NCI-H2196 treated with DMSO at 0.1 percent for 48 hours (cell line): ENCODE data around the gene DYRK1B.

Experiments
- DNase-seq: peaks from one replicate; lab custom pipeline; 2025; ENCODE audit not compliant: unreplicated experiment; lab: John Stamatoyannopoulos, UW

Gene DYRK1B

DNA sequence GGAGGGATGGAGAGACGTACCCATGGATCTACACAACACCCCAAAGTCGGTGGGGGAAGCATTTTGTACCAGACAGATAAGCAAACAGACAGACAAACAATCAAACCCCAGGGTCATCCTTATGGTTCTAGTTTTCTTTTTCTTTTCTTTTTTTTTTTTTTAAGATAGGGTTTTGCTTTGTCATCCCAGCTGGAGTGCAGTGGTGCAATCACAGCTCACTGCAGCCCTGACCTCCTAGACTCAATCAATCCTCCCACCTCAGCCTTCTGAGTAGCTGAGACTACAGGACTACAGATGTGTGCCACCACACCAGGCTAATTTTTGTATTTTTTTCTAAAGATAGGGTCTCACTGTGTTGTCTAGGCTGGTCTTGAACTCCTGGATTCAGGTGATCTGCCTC is 30.2 kb upstream of the DYRK1B start:
- no peak for DNase-seq

DNA sequence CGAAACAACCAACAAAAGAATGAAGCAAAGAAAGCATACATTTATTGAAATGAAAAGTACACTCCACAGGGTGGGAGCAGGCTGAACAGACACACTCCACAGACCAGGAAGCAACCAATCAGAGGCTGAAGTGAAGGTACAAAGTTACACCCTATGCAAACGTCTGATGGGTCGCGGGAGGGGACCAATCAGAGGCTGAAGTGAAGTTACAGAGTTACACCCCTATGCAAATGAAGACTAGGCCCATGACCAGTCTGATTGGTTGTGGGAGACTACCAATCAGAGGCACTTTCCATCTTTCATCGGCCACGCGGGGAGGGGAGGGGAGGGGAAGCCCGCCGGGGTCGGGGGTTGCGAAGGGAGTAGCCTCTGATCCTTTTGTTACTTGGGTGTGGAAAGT is 24.6 kb upstream of the DYRK1B start:
- no peak for DNase-seq

DNA sequence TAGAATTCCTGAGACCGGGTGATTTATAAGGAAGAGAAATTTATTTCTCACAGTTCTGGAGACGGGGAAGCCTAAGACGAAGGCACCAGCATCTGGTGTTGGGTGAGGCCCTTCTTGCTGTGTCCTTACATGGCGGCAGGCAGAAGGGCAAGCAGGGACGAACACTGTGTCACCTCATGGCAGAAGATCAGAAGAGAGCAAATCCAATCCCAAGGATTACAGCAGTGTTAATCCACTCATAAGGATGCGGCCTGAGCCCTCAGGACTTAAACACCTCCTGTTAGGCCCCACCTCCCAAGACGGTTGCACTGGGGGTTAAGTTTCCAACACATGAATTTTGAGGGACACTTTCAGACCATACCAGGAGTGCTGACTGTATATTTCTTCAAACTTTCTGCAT is 18.9 kb upstream of the DYRK1B start:
- no peak for DNase-seq

DNA sequence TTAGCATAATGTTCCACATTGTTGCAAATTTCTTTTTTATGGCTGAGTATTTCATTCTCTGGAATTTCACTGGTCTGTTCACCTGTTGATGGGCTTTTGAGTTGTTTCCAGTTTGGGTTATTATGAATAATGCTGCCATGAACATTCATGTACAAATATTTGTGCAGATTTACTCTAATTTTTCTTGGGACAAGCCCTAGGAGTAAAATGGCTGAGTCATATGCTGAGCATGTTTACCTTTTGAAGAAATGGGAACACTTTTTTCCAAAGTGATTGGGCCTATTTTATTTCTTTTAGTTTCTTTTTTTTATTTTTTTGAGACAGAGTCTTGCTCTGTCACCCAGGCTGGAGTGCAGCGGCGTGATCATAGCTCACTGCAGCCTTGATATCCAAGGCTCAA is 16.9 kb upstream of the DYRK1B start:
- no peak for DNase-seq

DNA sequence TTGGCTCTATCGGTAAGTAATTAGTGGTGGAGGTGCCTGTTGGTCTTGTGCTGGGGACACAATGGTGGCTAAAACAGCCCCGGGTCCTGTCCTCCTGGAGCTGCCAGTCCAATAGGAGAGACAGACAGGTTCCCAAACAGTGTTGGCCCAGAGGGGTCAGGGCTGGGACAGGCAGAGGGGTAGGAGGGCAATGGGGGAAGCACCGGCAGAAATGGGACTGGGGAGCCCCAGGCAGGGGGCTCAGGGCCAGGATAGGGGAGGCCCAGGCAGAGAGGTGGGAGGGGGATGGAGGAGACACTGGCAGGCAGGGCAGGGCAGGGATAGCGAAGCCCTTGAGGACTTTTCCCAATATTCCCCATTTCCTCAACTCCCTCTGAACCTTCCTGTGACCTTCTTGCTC is 14.4 kb upstream of the DYRK1B start:
- DNase-seq = no peak

DNA sequence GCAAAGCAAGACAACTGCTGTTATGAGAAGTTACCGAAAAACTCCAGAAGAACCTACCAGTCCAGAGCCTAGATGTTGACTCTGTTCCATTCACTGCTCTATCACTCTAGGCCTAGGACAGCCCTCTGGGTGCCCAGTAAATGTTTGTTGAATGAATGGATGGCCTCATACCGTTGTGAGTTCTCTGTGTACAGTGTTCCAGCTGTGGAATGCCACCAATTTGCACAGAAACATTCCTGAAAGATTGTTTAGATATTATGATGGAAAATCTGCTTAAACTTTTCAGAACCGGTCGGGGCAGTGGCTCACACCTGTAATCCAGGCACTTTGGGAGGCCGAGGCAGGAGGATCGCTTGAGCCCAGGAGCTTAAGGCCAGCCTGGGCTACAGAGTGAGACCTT is 13.6 kb upstream of the DYRK1B start:
- no peak for DNase-seq

DNA sequence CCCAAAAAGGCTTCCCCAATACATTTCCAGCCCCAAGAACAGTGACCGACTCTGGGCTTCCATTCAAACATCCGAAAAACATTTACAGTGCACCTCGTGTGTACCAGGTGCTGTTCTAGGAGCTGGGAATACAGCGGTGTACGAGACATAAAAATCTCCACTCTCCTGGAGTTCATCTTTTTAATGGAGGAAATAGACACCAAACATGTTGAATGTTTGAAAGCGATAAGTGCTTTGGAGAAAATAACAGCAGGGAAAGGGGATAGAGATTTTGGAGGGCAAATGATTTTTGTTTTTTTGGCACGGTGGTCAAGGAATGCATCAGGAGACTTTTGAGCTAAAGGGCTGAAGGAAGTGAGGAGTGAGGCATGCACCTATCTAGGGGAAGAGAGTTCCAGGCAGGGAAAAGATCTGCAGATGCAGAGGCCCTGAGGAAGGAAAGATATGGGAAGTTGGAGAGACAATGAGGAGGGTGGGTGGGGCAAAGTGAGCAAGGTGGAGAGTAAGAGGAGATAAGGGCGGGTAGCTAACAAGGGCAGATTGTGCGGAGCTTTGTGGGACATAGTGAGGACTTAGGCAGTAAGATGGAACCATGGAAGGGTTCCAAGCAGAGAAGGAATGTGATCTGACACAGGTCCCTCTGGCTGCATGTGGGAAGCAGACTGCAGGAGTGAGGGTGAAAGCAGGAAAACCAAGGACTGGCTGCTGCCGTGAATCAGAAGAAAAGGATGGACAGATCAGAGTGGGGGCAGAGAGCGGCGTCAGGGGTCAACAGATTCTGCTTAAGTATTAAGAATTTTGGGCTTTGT is 12.9 kb upstream of the DYRK1B start:
- DNase-seq = no peak

DNA sequence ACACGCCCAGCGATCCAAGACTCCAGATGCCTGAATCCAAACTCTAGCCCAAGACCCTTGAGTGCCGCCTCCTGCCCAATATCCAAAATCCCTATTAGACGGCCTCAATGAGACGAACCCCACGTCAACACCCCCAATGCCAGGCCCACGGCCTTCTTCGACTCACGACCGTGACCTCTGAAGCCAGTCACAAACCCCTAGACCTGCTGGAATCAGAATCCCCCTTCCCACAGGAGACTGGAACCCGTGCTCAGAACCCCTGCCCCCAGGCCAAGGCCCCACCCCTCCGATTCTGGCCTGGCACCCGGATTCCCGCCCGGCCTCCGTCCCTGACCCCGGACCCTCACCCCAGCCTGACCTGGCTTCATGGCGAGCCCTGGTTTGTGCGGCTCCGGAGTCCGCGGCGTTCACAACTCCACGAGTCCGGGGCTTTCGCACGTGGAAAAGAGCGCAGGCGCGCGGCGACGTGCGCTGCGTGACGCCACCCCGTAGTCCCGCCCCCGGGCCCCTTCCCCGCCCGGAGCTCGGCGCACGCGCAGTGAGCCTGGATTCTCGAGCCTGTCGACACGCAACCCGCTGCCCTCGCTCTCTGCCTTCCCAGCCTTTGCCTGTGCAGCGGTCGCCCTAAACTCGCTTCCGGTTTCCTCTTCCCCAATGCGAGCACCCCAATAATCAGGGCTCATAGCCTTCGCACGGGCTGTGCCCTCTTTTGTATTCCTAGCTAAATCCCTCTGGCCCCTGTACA is 12.1 kb upstream of the DYRK1B start, which contains the start of gene FBL:
Gene FBL, minus strand, starts transcription at position 447 of the 745 bp plus-strand sequence. Its CDS starts 79 bp downstream, at position 368.
- DNase-seq = peak; percentile 80

DNA sequence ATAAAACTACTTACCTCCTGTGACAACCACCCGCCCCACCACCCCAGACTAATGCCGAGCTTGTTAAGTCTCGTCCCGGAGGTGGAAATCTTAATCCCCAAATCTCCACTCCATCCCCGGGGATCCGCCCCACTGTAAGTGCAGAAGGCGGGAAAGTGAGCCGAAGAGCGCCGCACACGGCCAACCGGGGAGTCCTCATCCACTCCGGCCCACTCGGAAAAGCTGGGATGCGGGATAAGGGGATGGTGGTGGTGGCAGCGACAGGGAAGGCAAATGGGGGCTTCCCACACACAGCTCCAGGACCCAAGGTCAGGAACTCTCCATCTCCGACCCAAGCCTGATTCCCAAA is 11.6 kb upstream of the DYRK1B start:
- no peak for DNase-seq

DNA sequence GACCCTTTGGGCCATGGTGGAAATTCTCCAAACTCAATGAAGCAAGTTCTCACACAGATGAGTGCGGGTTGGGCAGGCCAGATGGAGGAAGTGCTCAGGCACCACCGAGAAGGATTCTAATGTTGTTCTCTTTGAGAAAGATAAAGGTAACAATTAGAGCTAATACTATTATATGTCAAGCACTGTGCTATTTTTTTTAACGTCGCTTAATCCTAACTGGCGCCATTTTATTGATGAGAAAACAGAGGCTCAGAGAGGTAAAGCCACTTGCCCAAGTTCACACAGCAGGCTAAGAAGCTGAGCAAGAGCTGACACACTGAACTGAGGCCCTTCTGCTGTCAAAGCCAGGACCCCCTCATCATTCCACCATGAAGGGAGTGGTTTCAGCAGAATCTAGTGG is 11.2 kb upstream of the DYRK1B start:
- DNase-seq = no peak

DNA sequence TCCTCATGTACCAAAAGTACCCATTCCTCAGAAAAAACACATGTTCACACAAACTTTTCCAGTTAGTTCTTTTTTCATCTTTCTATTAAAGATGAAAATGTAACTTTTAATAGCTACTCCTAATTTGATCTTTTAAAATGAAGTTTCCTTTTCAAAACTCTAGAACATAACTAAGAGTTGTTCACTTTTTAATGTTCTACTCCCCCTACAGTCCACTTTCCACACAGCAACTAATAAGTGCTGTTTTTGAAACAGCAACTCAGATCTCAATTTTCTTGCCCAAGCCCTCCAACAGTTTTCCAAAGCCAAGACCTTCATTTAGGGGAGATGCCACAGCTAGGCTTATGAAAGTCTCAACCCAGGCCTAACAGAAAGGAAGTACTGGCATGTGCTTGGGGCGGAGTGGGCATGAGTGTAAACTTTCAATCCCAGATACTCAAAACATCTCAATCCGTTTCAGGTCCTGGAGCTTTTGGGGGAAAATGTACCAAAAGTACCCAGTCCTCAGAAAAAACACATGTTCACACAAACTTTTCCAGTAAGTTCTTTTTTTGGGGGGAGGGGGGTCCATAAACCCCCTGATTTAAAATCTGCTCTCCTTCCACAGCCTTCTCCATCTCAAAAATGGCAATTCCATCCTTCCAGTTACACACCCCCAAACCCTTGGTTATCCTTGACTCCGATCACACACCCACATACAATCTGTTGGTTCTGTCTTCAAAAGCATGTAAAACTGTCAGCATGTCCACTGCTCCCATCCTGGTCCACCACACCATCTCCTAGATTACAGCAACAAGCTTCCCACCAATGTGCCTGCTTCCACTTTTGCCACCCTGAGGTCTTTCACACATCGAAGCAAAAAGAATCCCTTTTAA is 10.2 kb upstream of the DYRK1B start:
- no peak for DNase-seq

DNA sequence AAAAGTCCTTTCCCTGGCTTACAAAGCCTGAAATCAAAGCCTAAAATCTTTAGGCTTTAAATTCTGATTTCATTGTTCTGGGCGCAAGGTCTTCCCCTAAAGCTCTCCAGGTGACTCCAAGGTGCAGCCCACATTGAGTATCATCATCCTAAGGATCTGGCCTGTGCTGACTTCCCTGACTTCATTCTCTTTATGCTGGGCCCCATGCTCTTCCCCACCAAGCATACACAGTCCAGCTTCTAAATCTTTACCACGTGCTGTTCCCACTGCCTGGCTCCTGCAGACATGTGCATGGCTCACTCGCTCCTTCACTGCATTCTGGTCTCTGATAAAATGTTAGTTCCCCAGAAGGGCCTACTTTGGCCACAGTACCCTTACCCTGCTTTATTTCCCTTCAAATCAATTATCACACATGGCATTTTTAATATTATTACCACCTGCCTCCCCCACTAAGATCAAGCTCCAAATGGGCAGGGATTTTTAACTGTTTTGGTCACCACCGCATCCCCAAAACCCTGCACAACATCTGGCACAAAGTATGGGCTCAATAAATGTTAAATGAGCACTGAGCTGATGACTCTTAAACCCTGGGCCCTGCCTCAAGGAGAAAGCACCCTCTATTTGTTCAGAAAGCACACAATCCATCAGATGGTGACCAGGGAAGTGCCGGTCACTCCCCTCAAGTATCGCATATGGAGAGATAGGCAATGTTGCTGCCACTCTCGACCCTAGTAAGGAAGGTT is 8.9 kb upstream of the DYRK1B start:
- DNase-seq = no peak

DNA sequence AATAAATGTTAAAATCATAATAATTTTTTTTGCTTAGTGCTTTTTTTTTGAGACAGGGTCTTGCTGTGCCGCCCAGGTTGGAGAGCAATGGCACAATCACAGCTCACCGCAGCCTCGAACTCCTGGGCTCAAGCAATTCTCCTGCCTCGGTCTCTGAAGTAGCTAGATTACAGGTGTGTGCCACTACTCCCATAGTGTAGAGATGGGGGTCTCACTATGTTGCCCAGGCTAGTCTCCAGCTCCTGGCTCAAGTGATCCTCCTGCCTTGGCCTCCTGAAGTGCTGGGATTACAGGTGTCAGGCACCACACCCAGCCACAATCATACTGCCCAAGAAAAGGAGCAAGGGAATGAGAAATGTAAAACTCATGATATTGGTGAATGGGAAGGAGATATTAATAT is 7.1 kb upstream of the DYRK1B start:
- no peak for DNase-seq

DNA sequence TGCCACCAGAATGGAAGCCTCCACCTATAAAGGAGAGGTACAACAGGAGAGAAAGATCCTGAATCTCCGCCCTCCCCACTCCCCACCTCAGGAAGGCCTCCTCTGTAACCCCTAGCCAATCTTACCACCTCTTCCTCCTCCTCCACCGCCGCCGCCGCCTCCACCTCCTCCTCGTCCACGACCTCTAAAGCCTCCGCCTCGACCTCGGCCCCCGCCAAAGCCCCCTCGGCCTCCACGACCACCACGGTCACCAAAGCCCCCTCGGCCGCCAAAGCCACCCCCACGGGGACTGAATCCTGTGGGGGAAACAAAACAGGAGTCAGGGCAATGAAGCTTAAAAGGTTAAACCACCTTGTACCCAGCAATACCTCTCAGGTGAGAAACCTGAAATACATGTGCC is 6.5 kb upstream of the DYRK1B start:
- no peak for DNase-seq

DNA sequence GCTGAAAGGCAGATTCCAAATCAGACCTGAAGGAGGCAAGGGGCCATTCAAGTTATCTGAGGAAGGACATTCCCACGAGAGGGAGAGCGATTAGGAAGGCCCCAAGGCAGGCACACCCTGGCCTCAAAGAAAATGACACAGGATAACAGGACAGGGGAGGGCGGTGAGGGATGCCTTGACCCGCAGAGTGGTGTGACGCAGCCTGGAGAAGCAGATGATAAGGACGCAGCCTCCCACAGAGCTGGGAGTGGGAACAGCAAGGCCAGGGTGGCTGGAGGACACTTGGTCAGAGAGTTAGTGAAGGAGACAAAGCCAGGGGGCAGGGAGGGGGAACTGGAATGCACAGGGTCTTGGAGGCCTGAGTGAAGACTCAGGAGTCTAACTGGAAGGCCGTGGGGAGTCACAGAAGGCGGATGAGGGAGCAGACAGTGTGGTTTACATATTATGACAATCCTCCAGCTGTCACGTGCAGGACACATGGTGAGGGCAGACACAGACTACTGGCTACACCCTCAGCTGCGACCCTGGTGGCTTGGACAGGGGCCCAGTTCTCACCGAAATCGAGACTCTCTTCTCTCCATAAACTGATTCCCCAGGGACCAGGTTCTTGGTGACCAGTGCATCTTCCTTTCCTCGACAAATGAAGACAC is 5.8 kb upstream of the DYRK1B start:
- no peak for DNase-seq

DNA sequence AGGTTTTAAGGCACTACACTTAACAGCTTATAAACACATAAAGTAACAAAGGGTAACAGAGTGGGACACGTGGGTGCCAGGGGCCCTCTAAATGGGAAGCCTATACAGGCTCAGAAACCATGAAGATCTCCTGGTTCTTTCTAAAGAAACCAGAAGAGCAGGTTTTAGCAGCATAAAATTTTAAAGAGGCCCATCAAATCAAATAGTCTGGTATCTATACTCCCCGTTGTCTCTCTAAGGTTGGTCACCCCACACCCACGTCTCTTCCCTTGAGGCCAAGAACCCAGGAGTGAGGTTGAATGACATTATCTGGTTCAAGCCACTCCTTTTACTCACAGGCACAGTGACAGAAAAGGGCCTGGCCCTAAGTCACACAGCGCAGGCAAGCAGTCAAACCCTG is 4.6 kb upstream of the DYRK1B start:
- DNase-seq = no peak

DNA sequence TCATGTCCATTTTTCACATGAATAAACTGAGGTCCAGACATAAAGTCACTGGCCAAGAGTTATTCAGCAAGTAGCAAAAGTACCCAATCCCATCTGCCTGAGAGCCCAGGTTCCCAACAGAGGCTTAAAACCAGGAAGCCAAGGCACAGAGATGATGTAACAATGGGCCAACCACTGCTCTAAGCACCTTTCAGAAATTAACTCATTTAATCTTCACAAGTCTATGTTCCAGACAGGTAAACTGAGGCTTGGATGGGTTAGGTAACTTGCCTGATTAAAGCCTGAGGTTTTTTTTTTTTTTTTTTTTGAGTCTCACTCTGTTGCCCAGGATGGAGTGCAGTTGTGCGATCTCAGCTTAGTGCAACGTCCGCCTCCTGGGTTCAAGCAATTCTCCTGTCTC is 4.0 kb upstream of the DYRK1B start:
- DNase-seq = no peak

DNA sequence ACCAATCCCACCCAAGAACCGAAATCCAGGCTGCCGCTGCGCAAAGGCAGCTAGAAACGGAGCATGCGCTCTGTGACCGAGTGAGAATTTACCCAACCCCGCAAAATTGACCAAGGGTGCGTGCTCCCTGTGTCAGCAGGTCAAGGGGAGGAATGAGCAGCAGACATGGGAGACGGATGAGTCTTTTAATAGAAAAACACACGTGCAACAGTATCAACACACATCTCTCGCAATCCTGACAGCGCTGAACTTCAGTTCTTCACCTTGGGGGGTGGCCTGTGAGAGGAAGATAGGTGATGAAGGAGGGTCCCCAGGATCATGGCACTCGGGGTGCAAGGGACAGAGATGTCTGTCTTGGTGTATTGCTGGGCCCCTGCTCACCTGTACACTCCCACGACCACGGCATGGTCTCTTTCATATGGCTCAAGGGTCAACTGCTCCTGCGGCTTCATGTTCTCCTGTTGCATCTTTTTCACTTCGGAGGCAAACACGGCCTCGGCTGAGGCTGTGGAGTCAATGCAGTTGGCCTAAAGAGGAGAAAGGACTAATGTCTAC is 402 bp upstream of the DYRK1B start:
- DNase-seq = no peak

DNA sequence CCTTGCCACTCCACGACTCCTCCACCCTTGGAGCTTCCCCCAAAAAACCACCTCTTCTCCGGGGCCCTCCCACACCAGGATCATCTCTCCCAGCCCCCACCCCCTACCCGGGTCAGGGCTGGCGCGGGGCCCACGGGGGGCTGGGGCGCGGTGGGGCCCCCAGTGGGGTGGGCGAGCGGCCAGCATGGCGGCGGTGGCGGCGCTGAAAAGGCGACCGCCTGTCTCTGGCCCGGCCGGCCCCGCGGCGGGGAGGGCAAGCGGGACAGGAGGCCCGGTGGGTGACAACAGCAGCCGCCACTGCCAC is 850 bp downstream of the DYRK1B start:
- no peak for DNase-seq

DNA sequence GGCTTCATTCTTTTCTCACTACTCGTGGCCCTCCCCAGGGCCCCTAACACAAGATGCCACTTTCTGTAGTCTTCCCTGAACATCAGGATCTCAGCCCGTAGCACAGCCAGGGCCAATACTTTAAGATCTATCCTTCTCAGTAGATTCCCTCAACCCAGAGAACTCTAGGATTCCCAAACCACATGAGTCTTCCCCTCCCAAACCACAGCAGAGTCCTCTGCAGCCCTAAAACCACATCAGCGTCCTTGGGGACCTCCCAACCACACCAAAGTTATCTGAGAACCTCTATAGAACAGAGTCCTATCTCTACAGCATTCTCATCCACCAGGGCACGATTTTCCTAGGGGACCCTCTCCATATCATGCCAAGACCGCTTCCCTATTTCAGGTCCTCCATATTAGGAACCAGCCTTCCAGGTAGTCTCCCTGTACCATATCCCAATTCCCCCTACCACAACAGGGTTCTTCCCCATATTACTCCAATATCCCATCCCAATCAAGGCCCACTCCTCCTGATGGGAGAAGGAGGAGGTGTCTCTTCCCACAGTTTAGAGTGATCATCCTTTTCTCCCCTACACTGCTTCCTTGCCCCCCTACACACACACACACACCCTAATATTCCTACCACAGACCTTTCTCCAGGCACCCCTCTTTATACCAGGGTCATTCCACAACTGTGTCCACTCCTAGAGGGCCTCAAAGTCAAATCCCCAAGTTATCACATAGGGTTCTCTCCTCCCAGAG is 1.4 kb downstream of the DYRK1B start:
- DNase-seq = no peak
